GM19438 (cell line): ENCODE results near the gene HGS.
A peak's percentile ranks its signal among the peaks of the same experiment; 100 is the strongest.

Source experiments
- ATAC-seq: cut with Tn5 transposase; IDR thresholded peaks from one replicate; pipeline ENCODE4 v1.9.1; 2021; ENCODE audit warnings: low read depth; ENCODE audit not compliant: unreplicated experiment

HGS gene

GRCh38 chr17:81683584-81684441 is at the start of gene HGS, which contains the start of gene ARL16:
TSS of gene HGS (plus strand) at chr17:81684011. CDS start at chr17:81684067, 56 bp downstream.
TSS of gene ARL16 (minus strand) at chr17:81683797. CDS start at chr17:81683753, 44 bp downstream.
- peak; percentile 95 for ATAC-seq

GRCh38 chr17:81635431-81635830 is 48.4 kb upstream of the HGS start:
- ATAC-seq: no peak

- no peak for ATAC-seq
Observed at GRCh38 chr17:81635973-81636504, 47.8 kb upstream of the HGS start.

GRCh38 chr17:81636505-81637288 is 47.1 kb upstream of the HGS start, which contains the start of the genes NPLOC4 and TSPAN10:
TSS of gene NPLOC4 (minus strand) at chr17:81637112. CDS start at chr17:81636930, 182 bp downstream.
TSS of gene TSPAN10 (plus strand) at chr17:81637196. CDS start at chr17:81642413, 5,217 bp downstream.
- ATAC-seq: peak; percentile 82

- ATAC-seq: no peak
Observed at GRCh38 chr17:81638683-81639082, 45.1 kb upstream of the HGS start.

GRCh38 chr17:81640011-81640410 is 43.8 kb upstream of the HGS start:
- no peak for ATAC-seq

- no peak for ATAC-seq
Observed at GRCh38 chr17:81641825-81642489, 41.9 kb upstream of the HGS start.

- ATAC-seq: no peak
Observed at GRCh38 chr17:81644496-81644895, 39.3 kb upstream of the HGS start.

GRCh38 chr17:81644976-81645952 is 38.5 kb upstream of the HGS start:
- no peak for ATAC-seq

GRCh38 chr17:81646869-81647600 is 36.8 kb upstream of the HGS start:
- no peak for ATAC-seq

- no peak for ATAC-seq
Observed at GRCh38 chr17:81647640-81648012, 36.2 kb upstream of the HGS start.

GRCh38 chr17:81648013-81648706 is 35.7 kb upstream of the HGS start:
- no peak for ATAC-seq

GRCh38 chr17:81648707-81649085 is 35.1 kb upstream of the HGS start:
- ATAC-seq: no peak

GRCh38 chr17:81650951-81651350 is 32.9 kb upstream of the HGS start:
- ATAC-seq: no peak

- ATAC-seq: no peak
Observed at GRCh38 chr17:81651692-81652091, 32.1 kb upstream of the HGS start.

GRCh38 chr17:81652906-81653771 is 30.7 kb upstream of the HGS start:
- no peak for ATAC-seq

- ATAC-seq: no peak
Observed at GRCh38 chr17:81655378-81656117, 28.3 kb upstream of the HGS start.
